ENCODE measurements around the gene TMPRSS2.

DNA sequence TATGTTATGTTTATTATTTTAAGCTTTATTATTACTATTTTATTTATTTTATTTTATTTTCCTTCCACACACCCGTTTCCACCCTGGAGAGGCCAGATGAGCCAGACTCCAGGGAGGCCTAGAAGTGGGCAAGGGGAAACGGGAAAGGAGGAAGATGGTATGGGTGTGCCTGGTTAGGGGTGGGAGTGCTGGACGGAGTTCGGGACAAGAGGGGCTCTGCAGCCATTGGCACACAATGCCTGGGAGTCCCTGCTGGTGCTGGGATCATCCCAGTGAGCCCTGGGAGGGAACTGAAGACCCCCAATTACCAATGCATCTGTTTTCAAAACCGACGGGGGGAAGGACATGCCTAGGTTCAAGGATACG lies 82.4 kb downstream of the TMPRSS2 start:
- TF ChIP-seq, protein P1, sequence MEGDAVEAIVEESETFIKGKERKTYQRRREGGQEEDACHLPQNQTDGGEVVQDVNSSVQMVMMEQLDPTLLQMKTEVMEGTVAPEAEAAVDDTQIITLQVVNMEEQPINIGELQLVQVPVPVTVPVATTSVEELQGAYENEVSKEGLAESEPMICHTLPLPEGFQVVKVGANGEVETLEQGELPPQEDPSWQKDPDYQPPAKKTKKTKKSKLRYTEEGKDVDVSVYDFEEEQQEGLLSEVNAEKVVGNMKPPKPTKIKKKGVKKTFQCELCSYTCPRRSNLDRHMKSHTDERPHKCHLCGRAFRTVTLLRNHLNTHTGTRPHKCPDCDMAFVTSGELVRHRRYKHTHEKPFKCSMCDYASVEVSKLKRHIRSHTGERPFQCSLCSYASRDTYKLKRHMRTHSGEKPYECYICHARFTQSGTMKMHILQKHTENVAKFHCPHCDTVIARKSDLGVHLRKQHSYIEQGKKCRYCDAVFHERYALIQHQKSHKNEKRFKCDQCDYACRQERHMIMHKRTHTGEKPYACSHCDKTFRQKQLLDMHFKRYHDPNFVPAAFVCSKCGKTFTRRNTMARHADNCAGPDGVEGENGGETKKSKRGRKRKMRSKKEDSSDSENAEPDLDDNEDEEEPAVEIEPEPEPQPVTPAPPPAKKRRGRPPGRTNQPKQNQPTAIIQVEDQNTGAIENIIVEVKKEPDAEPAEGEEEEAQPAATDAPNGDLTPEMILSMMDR (IDR thresholded peaks at IDR 0.05; ENCODE audit: low read length), result no peak
- TF ChIP-seq EZH2 (IDR thresholded peaks at IDR 0.05; ENCODE audit: borderline replicate concordance, low read length), result no peak
